ENCODE results near the gene CDH13.
A peak's percentile ranks its signal among the peaks of the same experiment; 100 is the strongest.

The CDH13 gene

GRCh38 chr16:83328936-83329335, 702.2 kb downstream of the CDH13 start:
- DNase-seq: no peak

GRCh38 chr16:83329441-83329840, 702.7 kb downstream of the CDH13 start:
- no peak for DNase-seq

GRCh38 chr16:83330251-83330650, 703.5 kb downstream of the CDH13 start:
- DNase-seq: no peak

GRCh38 chr16:83335076-83335475, 708.3 kb downstream of the CDH13 start:
- no peak for DNase-seq

- peak; percentile 35 for DNase-seq
These were observed 709.8 kb downstream of the CDH13 start for GRCh38 chr16:83336603-83337002.

GRCh38 chr16:83338138-83338537, 711.4 kb downstream of the CDH13 start:
- no peak for DNase-seq

- no peak for DNase-seq
These were observed 712.2 kb downstream of the CDH13 start for GRCh38 chr16:83338941-83339340.

GRCh38 chr16:83343935-83344366, 717.2 kb downstream of the CDH13 start:
- DNase-seq: no peak

GRCh38 chr16:83345846-83346640, 719.3 kb downstream of the CDH13 start:
- DNase-seq: no peak

GRCh38 chr16:83348991-83349390, 722.2 kb downstream of the CDH13 start:
- DNase-seq: no peak

GRCh38 chr16:83350481-83350880, 723.7 kb downstream of the CDH13 start:
- DNase-seq: no peak

GRCh38 chr16:83351846-83352245, 725.1 kb downstream of the CDH13 start:
- DNase-seq: no peak

GRCh38 chr16:83353241-83353640, 726.5 kb downstream of the CDH13 start:
- no peak for DNase-seq

GRCh38 chr16:83354015-83354414, 727.2 kb downstream of the CDH13 start:
- DNase-seq: no peak

- DNase-seq: no peak
These were observed 728.9 kb downstream of the CDH13 start for GRCh38 chr16:83355570-83356218.

GRCh38 chr16:83356266-83356665, 729.5 kb downstream of the CDH13 start:
- DNase-seq: peak; percentile 69

- no peak for DNase-seq
These were observed 730.2 kb downstream of the CDH13 start for GRCh38 chr16:83356986-83357385.

- DNase-seq: no peak
These were observed 736.8 kb downstream of the CDH13 start for GRCh38 chr16:83363521-83363920.

- no peak for DNase-seq
These were observed 738.4 kb downstream of the CDH13 start for GRCh38 chr16:83365166-83365565.

GRCh38 chr16:83366228-83366627, 739.5 kb downstream of the CDH13 start:
- no peak for DNase-seq

GRCh38 chr16:83374979-83375378, 748.2 kb downstream of the CDH13 start:
- no peak for DNase-seq

GRCh38 chr16:83389751-83390150, 763.0 kb downstream of the CDH13 start:
- no peak for DNase-seq

GRCh38 chr16:83390759-83391158, 764.0 kb downstream of the CDH13 start:
- DNase-seq: no peak

GRCh38 chr16:83392743-83393142, 766.0 kb downstream of the CDH13 start:
- DNase-seq: no peak

Measured in NCI-H1092 treated with DMSO at 0.1 percent for 48 hours (cell line).